Measurements from ENCODE around the gene TP53BP1. TPM values are rescaled to one million over a fixed set of nuclear protein-coding genes. Genes with fewer than 3 reads are reported as not detected.
"Not testable (repeated sequence)": the region's sequence is repeated elsewhere in the genome, so short reads cannot be mapped to it uniquely, and the experiment has no call there.

The TP53BP1 gene
- total RNA-seq, 1 experiment from 2014 or later, result 25.9 TPM

DNA sequence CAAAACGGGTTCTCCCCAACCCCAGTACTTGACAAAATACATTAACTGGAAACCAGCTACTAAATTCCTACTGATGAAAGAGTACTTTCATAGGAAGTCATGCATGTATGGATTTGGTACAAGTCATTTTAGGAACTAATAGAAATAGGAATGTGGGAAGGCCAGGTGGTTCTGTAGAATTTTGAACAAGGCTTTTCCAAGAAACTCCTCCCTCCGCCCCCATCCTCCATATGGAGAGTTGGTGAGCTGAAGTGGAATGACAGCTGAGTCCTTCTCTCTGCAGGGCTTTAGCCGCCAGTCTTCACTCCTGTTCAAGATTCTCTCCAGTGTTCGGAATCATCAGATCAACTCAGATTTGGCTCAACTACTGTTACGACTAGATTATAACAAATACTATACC lies 88.8 kb downstream of the TP53BP1 start:
- in situ Hi-C loops (cut with HindIII; ENCODE audit: low pct_unique_long_range_greater_than_20kb, low sequenced_read_pairs), result no loop called here

GRCh38 chr15:43403616-43404015 lies 89.3 kb downstream of the TP53BP1 start:
- in situ Hi-C loops (cut with HindIII; ENCODE audit: low pct_unique_long_range_greater_than_20kb, low sequenced_read_pairs), result no loop called here

More for the DNA sequence above, 88.8 kb downstream of the TP53BP1 start:
- no peak for DNase-seq (ENCODE audit: low read depth, low spot score)

DNA sequence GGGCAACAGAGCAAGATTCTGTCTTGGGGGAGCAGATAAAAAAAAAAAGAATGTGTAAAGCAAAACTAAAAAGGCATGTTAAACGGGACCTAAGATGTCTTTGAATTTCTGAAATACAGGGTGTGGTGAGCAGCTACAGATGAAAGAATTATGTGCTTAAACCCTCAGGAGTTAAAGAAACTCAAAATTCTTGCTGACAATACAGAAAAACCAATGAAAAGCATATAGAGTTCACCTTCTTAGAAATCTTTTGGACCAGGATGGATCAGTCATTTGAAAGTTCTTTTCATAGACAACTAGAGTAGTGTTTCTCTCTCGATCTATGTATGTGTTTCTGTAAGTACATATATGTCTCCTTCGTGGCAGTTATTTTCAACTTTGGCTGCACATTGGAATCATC lies 90.7 kb downstream of the TP53BP1 start:
- in situ Hi-C loops (cut with HindIII; ENCODE audit: low pct_unique_long_range_greater_than_20kb, low sequenced_read_pairs), result no loop called here
- DNase-seq (ENCODE audit: low read depth, low spot score), result no peak

More at GRCh38 chr15:43403616-43404015, 89.3 kb downstream of the TP53BP1 start:
- DNase-seq (ENCODE audit: low read depth, low spot score), result no peak

- DNase-seq (ENCODE audit: low read depth, low spot score); in situ Hi-C loops (cut with HindIII; ENCODE audit: low pct_unique_long_range_greater_than_20kb, low sequenced_read_pairs): not testable (repeated sequence)
These were observed 99.4 kb downstream of the TP53BP1 start for GRCh38 chr15:43393592-43393991.

GRCh38 chr15:43390723-43391122 lies 102.2 kb downstream of the TP53BP1 start:
- in situ Hi-C loops (cut with HindIII; ENCODE audit: low pct_unique_long_range_greater_than_20kb, low sequenced_read_pairs), result no loop called here
- DNase-seq (ENCODE audit: low read depth, low spot score), result no peak

GRCh38 chr15:43383070-43383469 lies 109.9 kb downstream of the TP53BP1 start:
- in situ Hi-C loops (cut with HindIII; ENCODE audit: low pct_unique_long_range_greater_than_20kb, low sequenced_read_pairs), result no loop called here
- DNase-seq (ENCODE audit: low read depth, low spot score), result no peak

GRCh38 chr15:43382310-43382709 lies 110.6 kb downstream of the TP53BP1 start:
- in situ Hi-C loops (cut with HindIII; ENCODE audit: low pct_unique_long_range_greater_than_20kb, low sequenced_read_pairs), result no loop called here
- no peak for DNase-seq (ENCODE audit: low read depth, low spot score)

DNA sequence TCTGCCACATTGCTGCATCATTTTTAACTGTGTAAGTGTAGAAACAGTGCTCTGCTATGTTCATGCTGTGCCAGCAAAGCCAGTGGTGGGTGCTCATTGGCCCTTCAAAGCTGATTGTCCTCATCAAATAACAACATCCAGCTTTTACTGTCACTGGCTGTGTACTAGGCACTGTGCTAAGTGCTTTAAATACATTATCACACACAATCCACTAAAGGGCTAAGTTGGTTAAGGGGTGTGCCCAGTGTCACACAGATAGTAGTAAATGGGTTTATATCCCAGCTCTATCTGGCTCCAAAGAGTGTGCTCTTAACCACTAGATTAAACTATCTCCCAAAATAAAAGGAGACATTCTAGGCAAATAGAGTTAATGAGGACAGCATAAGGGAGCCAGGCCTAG lies 114.4 kb downstream of the TP53BP1 start:
- in situ Hi-C loops (cut with HindIII; ENCODE audit: low pct_unique_long_range_greater_than_20kb, low sequenced_read_pairs), result no loop called here
- DNase-seq (ENCODE audit: low read depth, low spot score), result no peak

GRCh38 chr15:43376017-43376705 lies 116.8 kb downstream of the TP53BP1 start:
- DNase-seq (ENCODE audit: low read depth, low spot score), result peak; percentile 53
- in situ Hi-C loops (cut with HindIII; ENCODE audit: low pct_unique_long_range_greater_than_20kb, low sequenced_read_pairs), result no loop called here

DNA sequence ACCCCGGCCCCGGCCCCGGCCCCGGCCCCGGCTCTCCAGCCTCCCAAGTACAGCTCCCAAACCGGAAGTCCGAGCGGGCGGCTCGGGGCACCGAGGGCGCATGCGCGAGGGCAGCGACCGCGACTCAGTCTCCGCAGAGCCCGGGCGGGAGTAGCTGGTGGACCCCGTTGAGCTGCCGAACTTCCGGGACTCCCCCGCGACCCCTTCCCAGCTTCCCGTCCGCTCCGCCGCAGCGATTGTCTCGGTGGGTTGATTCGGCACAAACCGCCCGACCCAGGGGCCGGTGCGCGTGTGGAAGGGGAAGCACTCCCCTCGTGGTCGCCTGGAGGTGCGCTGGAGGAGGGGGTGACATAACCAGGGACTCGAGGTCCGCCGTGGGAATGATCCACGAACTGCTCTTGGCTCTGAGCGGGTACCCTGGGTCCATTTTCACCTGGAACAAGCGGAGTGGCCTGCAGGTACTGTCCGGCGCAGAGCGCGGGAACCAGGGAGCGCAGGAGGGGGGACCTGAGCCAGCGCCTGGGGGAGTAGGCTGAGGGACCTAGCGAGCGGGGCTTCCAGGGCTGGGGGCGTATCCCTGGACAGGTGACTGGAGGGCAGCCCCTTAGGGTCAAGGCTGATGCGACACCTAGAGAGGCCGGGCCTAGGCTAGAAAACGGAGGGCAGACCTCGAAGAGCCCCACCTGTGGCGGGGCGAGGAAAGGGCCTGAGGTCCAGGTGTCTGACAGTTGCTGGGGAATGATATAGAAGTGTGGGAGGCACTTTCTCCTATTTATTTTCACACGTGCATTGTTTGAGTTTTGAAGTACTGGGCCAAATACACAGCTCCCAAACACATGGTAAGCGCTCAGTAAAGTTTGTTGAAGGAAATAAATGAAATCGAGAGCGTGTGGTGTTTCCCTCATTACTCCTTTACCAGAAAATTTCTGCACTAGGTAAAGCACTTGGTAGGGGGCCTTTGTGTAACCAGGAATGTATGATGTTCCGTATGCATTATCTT lies 121.7 kb downstream of the TP53BP1 start, which contains the start of the genes TUBGCP4 and ZSCAN29:
TUBGCP4 (plus strand) TSS at position 127 of the 1,000 bp plus-strand sequence; CDS start at position 381, 254 bp downstream.
ZSCAN29 (minus strand) TSS at position 69 of the 1,000 bp plus-strand sequence. CDS start 1,130 bp downstream, outside the sequence.
- in situ Hi-C loops (cut with HindIII; ENCODE audit: low pct_unique_long_range_greater_than_20kb, low sequenced_read_pairs), result no loop called here
- DNase-seq (ENCODE audit: low read depth, low spot score), result peak; percentile 77

DNA sequence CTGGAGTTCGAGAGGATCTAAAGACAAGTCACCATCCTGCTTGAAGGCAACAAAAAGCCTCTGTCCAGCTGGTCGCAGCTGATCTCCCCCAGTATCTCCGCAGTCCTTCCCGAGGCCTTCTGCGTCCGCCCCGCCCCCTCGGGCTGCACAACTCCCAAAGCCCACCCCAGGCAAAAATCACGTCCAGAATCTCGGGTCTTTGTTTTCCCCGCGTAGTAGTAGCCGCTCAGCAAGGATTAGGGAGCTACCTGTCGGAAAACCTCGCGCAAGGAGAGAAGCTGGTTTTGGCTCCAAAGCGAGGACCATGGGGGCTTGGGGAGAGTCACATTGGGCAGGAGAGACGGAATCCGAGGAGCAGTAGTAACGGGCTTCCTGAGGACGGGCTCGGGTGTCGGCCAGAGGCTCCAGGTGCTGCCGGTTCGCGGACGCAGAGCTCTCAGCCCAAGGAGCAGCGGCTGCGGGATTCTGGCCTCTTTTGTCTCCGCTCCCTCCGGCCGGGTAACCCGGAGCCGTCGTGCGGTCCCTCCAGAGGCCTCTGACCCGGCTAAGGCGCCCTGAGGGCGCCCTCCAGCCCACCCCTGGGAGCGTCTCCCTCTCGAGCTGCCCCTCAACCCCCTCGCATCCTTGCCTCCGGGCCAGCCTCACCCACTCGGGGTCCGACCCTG lies 122.5 kb downstream of the TP53BP1 start:
- peak; percentile 5 for DNase-seq (ENCODE audit: low read depth, low spot score)
- in situ Hi-C loops (cut with HindIII; ENCODE audit: low pct_unique_long_range_greater_than_20kb, low sequenced_read_pairs), result no loop called here

DNA sequence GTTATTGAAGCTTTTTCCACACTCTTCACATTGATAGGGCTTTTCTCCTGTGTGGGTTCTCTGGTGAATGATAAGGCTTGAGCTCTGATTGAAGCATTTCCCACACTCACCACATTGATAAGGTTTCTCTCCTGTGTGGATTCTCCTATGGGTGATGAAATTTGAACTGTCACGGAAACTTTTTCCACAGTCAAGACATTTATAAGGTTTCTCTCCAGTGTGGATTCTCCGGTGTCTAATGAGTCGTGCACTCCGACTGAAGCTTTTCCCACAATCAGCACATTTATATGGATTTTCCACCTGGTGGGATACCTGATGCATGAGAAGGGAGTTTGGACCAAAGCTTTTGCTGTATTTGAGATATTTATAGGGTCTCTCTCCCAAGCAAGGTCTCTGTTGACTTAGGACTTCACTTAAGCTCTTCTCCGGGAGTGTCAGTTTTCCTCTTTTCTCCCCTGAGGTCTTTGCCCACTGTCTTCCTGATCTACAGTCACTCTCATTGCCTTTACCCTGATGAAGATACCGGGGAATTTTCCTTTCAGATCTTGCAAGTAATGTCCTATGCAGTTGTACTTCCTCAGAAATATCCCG lies 131.5 kb downstream of the TP53BP1 start:
- DNase-seq (ENCODE audit: low read depth, low spot score), result no peak
- in situ Hi-C loops (cut with HindIII; ENCODE audit: low pct_unique_long_range_greater_than_20kb, low sequenced_read_pairs), result no loop called here

DNA sequence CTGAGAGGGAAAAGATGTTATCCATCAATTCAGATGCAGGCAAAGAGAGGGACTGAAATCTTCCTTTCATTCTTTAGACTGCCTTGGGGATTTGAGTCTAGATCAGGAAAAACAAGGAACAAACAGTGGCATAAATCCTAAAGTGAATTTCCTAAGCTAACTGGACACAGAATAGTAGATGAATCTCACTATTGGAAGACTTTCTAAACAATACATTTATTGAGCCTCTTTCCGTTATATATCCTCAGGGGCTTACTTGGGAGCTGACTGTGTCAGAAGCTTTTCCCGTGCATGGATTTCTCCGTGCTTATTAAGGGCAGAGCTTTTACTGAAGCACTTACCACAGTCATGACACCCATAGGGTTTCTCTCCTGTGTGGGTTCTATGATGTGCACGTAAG lies 132.1 kb downstream of the TP53BP1 start:
- peak; percentile 6 for DNase-seq (ENCODE audit: low read depth, low spot score)
- in situ Hi-C loops (cut with HindIII; ENCODE audit: low pct_unique_long_range_greater_than_20kb, low sequenced_read_pairs), result no loop called here

Other genes starting within 250 kb of the TP53BP1 start
- gene TGM5, start 226.2 kb downstream of the TP53BP1 start, total RNA-seq (2014; rRNA removed; shearing (Covaris generic)), result 0.13 and 0.21 TPM in 2 replicates
- not detected in 2 replicates for gene TGM7, start 190.9 kb downstream of the TP53BP1 start, total RNA-seq (2014; rRNA removed; shearing (Covaris generic))
- 16.0 and 16.3 TPM in 2 replicates for gene LCMT2, start 162.6 kb downstream of the TP53BP1 start, total RNA-seq (2014; rRNA removed; shearing (Covaris generic))
- gene ZSCAN29, start 122.1 kb downstream of the TP53BP1 start, total RNA-seq (2014; rRNA removed; shearing (Covaris generic)), result 21.0 and 23.1 TPM in 2 replicates
- gene TUBGCP4, start 122.1 kb downstream of the TP53BP1 start, total RNA-seq (2014; rRNA removed; shearing (Covaris generic)), result 7.9 and 9.2 TPM in 2 replicates
- gene MAP1A, start 24.5 kb upstream of the TP53BP1 start, total RNA-seq (2014; rRNA removed; shearing (Covaris generic)), result 0.87 and 0.90 TPM in 2 replicates
- gene PPIP5K1, start 97.1 kb upstream of the TP53BP1 start, total RNA-seq (2014; rRNA removed; shearing (Covaris generic)), result 13.7 and 14.8 TPM in 2 replicates
- 55.2 and 55.6 TPM in 2 replicates for gene CKMT1B, start 100.9 kb upstream of the TP53BP1 start, total RNA-seq (2014; rRNA removed; shearing (Covaris generic))
- gene STRC, start 125.6 kb upstream of the TP53BP1 start, total RNA-seq (2014; rRNA removed; shearing (Covaris generic)), result 0.08 and 0.27 TPM in 2 replicates
- gene CATSPER2, start 155.7 kb upstream of the TP53BP1 start, total RNA-seq (2014; rRNA removed; shearing (Covaris generic)), result 0.50 and 0.53 TPM in 2 replicates
- 18.5 and 25.8 TPM in 2 replicates for gene CKMT1A, start 200.7 kb upstream of the TP53BP1 start, total RNA-seq (2014; rRNA removed; shearing (Covaris generic))

Data from SK-MEL-5 (cell line).